Liver (tissue), 3 donors: ENCODE data around the gene SEMA4C.

Source experiments
- FOXA2 ChIP-seq: IDR thresholded peaks from 2 replicates; pipeline ENCODE4 v1.6.1; 2016; ENCODE audit warnings: antibody characterized with exemption
- GABPA ChIP-seq, 2 donors: IDR thresholded peaks in 1 of 2; conservative IDR thresholded peaks in 1 of 2; 2 replicates each; pipeline ENCODE4 v1.6.1; 2016; ENCODE audit warnings: antibody characterized with exemption in 2 of 2, mild to moderate bottlenecking in 1 of 2, moderate library complexity in 1 of 2
- HNF4A ChIP-seq, 2 donors: conservative IDR thresholded peaks; 2 replicates each; pipeline ENCODE4 v1.6.1; 2016; ENCODE audit warnings: antibody characterized with exemption in 2 of 2, mild to moderate bottlenecking in 2 of 2
- JUND ChIP-seq, 2 donors: IDR thresholded peaks; 2 replicates each; pipeline ENCODE4 v1.6.1; 2016; ENCODE audit warnings: antibody characterized with exemption in 2 of 2
- RAD21 ChIP-seq, 2 donors: IDR thresholded peaks; 2 replicates each; pipeline ENCODE4 v1.6.1; 2016; ENCODE audit warnings: antibody characterized with exemption in 2 of 2, mild to moderate bottlenecking in 2 of 2
- SP1 ChIP-seq: IDR thresholded peaks from 2 replicates; pipeline ENCODE4 v1.6.1; 2018; ENCODE audit warnings: antibody characterized with exemption, mild to moderate bottlenecking
- YY1 ChIP-seq: IDR thresholded peaks from 2 replicates; pipeline ENCODE4 v1.6.1; 2016; ENCODE audit warnings: antibody characterized with exemption, mild to moderate bottlenecking
- TF ChIP-seq, protein P1 (sequence below): fragments of 150-350 bp; IDR thresholded peaks from 2 replicates; pipeline ENCODE4 v1.5.1; 2017; ENCODE audit warnings: improper control_type of control experiment, low read depth, low read length; ENCODE audit not compliant: missing input control
- TF ChIP-seq, protein P2 (sequence below): IDR thresholded peaks from 2 replicates; pipeline ENCODE4 v1.6.1; 2016; ENCODE audit warnings: antibody characterized with exemption
- TF ChIP-seq, protein P3 (sequence below): IDR thresholded peaks from 2 replicates; pipeline ENCODE4 v1.6.1; 2016; ENCODE audit warnings: antibody characterized with exemption
- TF ChIP-seq, protein P4 (sequence below): IDR thresholded peaks from 2 replicates; pipeline ENCODE4 v1.6.1; 2016; ENCODE audit warnings: antibody characterized with exemption
- donor health status: healthy.
- donor health status: healthy.

DNA sequence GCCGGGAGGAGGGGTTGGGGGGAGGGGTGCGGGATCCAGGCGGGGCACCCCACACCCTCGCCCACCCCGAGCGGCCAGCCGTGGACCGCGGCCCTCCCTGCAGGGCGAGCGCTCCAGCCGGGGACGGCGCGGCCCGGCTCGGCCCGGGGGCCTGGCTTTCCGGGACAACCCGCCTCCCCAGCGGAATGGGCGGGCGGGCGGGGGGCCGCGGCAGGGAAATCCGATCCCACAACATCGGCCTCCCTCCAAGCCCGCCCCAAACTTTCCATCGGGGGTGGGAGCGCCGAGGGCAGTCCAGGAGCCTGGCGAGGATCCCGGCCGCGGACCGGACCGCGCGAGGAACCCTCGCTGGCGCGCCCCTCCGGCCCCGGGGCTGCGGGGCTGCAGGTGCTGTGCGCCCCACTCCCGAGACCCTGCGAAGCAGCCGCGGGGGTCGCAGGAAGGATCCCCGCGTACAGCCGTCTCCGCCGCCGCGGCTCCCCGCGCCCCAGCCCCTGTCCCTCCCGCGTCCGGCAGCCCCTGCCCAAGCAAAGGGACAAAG, 529 bp downstream of the SEMA4C start:
- TF ChIP-seq JUND (IDR thresholded peaks at IDR 0.05): no peak
- TF ChIP-seq YY1: no peak
- TF ChIP-seq FOXA2: no peak
- TF ChIP-seq, protein P1, sequence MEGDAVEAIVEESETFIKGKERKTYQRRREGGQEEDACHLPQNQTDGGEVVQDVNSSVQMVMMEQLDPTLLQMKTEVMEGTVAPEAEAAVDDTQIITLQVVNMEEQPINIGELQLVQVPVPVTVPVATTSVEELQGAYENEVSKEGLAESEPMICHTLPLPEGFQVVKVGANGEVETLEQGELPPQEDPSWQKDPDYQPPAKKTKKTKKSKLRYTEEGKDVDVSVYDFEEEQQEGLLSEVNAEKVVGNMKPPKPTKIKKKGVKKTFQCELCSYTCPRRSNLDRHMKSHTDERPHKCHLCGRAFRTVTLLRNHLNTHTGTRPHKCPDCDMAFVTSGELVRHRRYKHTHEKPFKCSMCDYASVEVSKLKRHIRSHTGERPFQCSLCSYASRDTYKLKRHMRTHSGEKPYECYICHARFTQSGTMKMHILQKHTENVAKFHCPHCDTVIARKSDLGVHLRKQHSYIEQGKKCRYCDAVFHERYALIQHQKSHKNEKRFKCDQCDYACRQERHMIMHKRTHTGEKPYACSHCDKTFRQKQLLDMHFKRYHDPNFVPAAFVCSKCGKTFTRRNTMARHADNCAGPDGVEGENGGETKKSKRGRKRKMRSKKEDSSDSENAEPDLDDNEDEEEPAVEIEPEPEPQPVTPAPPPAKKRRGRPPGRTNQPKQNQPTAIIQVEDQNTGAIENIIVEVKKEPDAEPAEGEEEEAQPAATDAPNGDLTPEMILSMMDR: no peak
- TF ChIP-seq HNF4A (conservative IDR thresholded peaks at IDR 0.05): no peak
- TF ChIP-seq, protein P2, sequence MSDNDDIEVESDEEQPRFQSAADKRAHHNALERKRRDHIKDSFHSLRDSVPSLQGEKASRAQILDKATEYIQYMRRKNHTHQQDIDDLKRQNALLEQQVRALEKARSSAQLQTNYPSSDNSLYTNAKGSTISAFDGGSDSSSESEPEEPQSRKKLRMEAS: no peak
- TF ChIP-seq SP1: no peak
- peak in 1 of 2 donors; percentile 14 for TF ChIP-seq RAD21 (IDR thresholded peaks at IDR 0.05)
- TF ChIP-seq, protein P3, sequence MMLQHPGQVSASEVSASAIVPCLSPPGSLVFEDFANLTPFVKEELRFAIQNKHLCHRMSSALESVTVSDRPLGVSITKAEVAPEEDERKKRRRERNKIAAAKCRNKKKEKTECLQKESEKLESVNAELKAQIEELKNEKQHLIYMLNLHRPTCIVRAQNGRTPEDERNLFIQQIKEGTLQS: no peak
- TF ChIP-seq, protein P4, sequence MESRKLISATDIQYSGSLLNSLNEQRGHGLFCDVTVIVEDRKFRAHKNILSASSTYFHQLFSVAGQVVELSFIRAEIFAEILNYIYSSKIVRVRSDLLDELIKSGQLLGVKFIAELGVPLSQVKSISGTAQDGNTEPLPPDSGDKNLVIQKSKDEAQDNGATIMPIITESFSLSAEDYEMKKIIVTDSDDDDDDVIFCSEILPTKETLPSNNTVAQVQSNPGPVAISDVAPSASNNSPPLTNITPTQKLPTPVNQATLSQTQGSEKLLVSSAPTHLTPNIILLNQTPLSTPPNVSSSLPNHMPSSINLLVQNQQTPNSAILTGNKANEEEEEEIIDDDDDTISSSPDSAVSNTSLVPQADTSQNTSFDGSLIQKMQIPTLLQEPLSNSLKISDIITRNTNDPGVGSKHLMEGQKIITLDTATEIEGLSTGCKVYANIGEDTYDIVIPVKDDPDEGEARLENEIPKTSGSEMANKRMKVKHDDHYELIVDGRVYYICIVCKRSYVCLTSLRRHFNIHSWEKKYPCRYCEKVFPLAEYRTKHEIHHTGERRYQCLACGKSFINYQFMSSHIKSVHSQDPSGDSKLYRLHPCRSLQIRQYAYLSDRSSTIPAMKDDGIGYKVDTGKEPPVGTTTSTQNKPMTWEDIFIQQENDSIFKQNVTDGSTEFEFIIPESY: no peak
- no peak for TF ChIP-seq GABPA (IDR thresholded peaks at IDR 0.05 in 1 of 2, conservative IDR thresholded peaks at IDR 0.05 in 1 of 2)
